Uterus (tissue), 2 donors: ENCODE measurements around the gene SEPTIN5.

Source experiments
- POLR2A ChIP-seq, 2 donors: fragments of 450-650 bp; IDR thresholded peaks; one replicate each; pipeline ENCODE4 v1.6.1; 2016; ENCODE audit warnings: antibody characterized with exemption in 2 of 2, mild to moderate bottlenecking in 1 of 2, moderate library complexity in 1 of 2
- TF ChIP-seq, protein P1 (sequence below), 4 experiments: fragments of 200-600 bp in 2 of 4; fragments of 450-650 bp in 2 of 4; sonication (generic) in 2 of 4; IDR thresholded peaks; one replicate each; pipeline ENCODE4 v1.5.1; 2016 to 2019; ENCODE audit warnings: antibody characterized with exemption in 4 of 4, mild to moderate bottlenecking in 2 of 4, moderate library complexity in 1 of 4

DNA sequence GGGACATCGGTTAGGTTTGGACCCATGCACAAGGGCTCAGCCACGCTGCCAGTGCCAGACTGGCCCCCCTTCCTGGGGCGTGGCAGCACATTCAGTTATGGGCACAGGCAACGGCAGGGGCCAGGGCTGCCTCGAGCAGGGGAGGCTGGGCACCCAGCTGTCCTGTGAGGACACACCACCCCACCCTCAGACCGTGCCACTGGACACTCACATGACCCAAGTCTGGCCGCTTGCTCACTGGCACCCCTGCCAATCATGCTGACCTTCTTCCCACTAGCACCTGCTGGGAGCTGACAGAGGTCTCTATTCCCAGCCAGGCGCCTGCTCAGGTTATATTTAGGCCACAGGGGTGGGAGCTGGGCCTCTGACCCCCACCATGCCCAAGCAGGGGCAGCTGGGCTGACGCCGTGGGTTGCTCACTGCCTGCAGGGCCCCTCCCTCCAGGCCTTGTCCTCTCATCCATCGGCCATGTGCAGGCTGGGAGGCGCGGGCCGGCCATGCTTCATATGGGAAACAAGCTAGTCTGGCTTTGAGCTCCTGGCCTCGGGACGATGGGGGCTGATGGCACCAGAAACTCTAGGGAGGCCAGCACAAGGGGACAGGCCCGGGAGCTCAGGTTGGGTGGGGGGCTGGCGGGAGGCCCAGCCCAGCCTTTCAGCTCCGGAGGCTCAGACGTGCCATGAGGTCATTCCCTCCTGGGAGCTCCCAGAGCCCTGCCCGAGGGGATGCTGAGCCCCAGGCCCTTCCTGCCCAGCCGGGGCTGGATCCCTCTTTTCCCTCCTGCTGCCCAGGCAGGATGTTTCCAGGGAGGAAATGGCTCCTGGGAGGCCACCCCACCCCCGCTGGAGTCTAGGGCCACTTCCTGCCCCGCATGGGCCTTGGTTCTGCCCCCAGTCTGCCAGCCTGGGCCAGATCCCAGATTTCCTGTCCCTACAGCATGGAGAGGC is 31.1 kb downstream of the SEPTIN5 start:
- TF ChIP-seq, protein P1, sequence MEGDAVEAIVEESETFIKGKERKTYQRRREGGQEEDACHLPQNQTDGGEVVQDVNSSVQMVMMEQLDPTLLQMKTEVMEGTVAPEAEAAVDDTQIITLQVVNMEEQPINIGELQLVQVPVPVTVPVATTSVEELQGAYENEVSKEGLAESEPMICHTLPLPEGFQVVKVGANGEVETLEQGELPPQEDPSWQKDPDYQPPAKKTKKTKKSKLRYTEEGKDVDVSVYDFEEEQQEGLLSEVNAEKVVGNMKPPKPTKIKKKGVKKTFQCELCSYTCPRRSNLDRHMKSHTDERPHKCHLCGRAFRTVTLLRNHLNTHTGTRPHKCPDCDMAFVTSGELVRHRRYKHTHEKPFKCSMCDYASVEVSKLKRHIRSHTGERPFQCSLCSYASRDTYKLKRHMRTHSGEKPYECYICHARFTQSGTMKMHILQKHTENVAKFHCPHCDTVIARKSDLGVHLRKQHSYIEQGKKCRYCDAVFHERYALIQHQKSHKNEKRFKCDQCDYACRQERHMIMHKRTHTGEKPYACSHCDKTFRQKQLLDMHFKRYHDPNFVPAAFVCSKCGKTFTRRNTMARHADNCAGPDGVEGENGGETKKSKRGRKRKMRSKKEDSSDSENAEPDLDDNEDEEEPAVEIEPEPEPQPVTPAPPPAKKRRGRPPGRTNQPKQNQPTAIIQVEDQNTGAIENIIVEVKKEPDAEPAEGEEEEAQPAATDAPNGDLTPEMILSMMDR (IDR thresholded peaks at IDR 0.05): no peak
- TF ChIP-seq POLR2A (IDR thresholded peaks at IDR 0.05): no peak
